IPS-20b (cell line): Measurements from ENCODE around the gene LRRC32.

Source experiments
- H3K27ac ChIP-seq: one replicate; pipeline ENCODE4 v1.5.1; 2013; ENCODE audit warnings: low read length
- H3K27me3 ChIP-seq: 2 replicates; pipeline ENCODE4 v1.6.1; 2013; ENCODE audit warnings: mild to moderate bottlenecking, low read length, inconsistent platforms; ENCODE audit not compliant: insufficient read depth
- H3K36me3 ChIP-seq: 2 replicates; pipeline ENCODE4 v1.6.1; 2013; ENCODE audit warnings: low read depth, mild to moderate bottlenecking, inconsistent platforms, low read length, moderate library complexity; ENCODE audit not compliant: insufficient read depth
- H3K4me1 ChIP-seq: 2 replicates; pipeline ENCODE4 v1.6.1; 2013; ENCODE audit warnings: mild to moderate bottlenecking, control low read depth, inconsistent platforms, low read length, moderate library complexity; ENCODE audit not compliant: insufficient read depth
- H3K4me3 ChIP-seq: 2 replicates; pipeline ENCODE4 v1.5.1; 2013; ENCODE audit warnings: mild to moderate bottlenecking, low read length, inconsistent platforms
- H3K9ac ChIP-seq: 2 replicates; pipeline ENCODE4 v1.6.1; 2013; ENCODE audit warnings: low read depth, mild to moderate bottlenecking, inconsistent platforms, low read length, moderate library complexity
- H3K9me3 ChIP-seq: 2 replicates; pipeline ENCODE4 v1.6.1; 2013; ENCODE audit warnings: mild to moderate bottlenecking, low read depth, low read length, inconsistent platforms; ENCODE audit not compliant: insufficient read depth

LRRC32 gene

DNA sequence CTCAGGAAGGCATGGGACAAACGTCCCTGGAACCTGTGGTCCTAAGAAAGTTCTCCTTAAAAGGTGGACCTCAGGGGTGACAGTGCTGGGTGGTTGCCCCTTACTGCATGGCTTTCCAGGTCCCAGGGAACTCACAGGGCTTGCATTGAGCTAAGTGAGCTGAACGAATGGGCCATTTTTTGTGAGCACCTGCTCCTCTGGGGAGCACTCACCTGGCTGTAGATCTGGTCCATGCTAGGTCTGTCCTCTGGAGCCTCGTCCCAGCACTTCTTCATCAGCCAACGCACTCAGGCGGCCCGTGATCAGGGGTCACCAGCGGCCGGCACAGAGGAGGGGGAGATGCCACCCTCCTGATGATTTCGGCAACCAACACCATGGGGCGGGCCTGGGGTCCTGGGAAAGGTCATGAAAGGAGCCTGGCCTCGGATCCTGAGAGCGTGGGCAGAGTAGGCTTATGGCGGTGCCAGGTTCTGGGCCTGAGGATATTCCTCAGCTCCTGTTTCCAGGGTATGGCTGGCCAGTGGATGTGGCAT, 36.8 kb upstream of the LRRC32 start:
- H3K9ac ChIP-seq = no peak overlapping the region
- no peak overlapping the region for H3K27ac ChIP-seq
- no peaks in the 10 kb centered on the region for H3K27me3 ChIP-seq
- H3K36me3 ChIP-seq = no peaks in the 10 kb centered on the region
- H3K4me1 ChIP-seq = peaks cover 12% of the 10 kb centered on the region; the same call in 1 of the 2 replicates
- H3K4me3 ChIP-seq = no peak overlapping the region
- H3K9me3 ChIP-seq = peaks cover 7% of the 10 kb centered on the region; the same call in 1 of the 2 replicates

DNA sequence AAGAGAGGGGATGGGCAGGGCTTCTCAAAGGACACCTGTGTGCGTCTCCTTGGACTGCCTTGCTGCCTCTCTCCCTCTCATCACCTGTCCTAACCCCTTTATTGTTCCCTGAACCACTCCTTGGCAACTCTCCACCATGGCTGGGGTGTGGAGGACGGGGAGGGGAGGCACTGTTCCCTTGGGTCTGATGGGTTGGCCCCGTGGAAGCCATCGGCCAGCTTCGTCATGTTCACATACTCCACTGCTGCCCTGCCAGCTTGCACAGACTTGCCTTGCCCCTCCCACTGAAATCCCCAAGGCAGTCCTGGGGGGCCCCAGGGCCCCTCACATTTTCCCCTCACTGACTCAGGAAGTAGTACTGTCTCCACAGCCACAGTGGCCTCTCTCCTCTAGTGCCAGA, 36.1 kb upstream of the LRRC32 start:
- no peaks in the 10 kb centered on the region for H3K27me3 ChIP-seq
- peaks cover 7% of the 10 kb centered on the region; the same call in 1 of the 2 replicates for H3K9me3 ChIP-seq
- H3K27ac ChIP-seq = no peak overlapping the region
- no peaks in the 10 kb centered on the region for H3K36me3 ChIP-seq
- no peak overlapping the region for H3K9ac ChIP-seq
- H3K4me3 ChIP-seq = no peak overlapping the region
- peaks cover 12% of the 10 kb centered on the region; the same call in 1 of the 2 replicates for H3K4me1 ChIP-seq

DNA sequence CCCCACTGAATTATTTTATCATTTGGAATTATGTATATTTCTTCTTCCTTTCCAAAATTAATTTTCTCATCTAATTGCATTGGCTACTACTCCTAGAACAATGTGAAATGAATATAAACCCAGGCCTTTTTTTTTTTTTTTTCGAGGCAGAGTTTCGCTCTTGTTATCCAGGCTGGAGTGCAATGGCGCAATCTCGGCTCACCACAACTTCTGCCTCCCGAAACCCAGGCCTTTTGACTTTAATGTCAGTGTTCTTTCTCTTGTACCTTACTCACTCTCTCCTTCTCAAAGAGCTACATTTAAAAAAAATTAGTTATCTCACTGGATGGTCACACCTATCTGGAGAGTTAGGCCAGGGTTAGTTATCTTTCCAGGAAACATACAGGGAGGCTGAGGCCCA, 35.3 kb upstream of the LRRC32 start:
- H3K27ac ChIP-seq = no peak overlapping the region
- no peaks in the 10 kb centered on the region for H3K27me3 ChIP-seq
- H3K4me3 ChIP-seq = no peak overlapping the region
- H3K36me3 ChIP-seq = no peaks in the 10 kb centered on the region
- no peak overlapping the region for H3K9ac ChIP-seq
- H3K9me3 ChIP-seq = peaks cover 7% of the 10 kb centered on the region; the same call in 1 of the 2 replicates
- H3K4me1 ChIP-seq = peaks cover 12% of the 10 kb centered on the region; the same call in 1 of the 2 replicates

DNA sequence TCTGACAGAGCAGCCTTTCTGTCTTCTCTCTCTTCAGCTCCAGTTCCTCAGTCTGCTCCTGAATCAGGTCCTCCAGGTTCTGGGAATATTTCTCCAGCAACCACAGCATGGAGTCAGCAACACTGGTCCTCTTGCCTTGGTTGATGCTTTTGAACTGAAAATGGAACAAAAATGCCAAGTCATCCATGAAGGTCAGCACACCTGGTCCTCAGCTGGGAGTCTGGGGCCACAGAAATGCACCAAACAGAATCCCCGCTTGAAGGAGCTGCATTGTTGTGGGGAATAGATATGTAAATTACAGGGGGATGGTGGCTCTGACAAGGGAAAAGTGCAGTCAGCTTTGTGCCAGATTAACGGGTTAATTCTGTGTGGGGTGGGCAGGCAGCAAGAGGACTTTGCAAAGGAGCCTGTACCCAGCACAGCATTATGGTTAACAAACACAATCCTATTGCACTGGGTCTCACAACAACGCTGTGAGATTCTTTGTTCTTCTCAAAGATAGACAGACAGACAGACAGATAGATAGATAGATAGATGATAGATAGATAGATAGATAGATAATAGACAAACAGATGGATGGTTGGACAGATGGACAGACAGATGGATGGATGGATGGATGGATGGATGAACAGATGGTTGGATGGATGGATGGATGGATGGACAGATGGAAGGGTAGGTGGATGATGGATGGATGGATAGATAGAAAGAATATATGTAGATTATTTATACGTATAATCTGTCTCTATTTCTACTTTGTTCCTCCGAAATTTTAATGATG, 33.8 kb upstream of the LRRC32 start:
- Histone ChIP-seq H3K36me3 (no peaks in the 10 kb centered on the region), H3K27ac (peak overlapping the region; percentile 91), H3K4me1 (peaks cover 12% of the 10 kb centered on the region; the same call in 1 of the 2 replicates), H3K27me3 (no peaks in the 10 kb centered on the region), H3K9ac (peak overlapping the region; percentile 54; the same call in 1 of the 2 replicates), H3K9me3 (peaks cover 7% of the 10 kb centered on the region; the same call in 1 of the 2 replicates), H3K4me3 (peak overlapping the region; percentile 33; the same call in 1 of the 2 replicates)

DNA sequence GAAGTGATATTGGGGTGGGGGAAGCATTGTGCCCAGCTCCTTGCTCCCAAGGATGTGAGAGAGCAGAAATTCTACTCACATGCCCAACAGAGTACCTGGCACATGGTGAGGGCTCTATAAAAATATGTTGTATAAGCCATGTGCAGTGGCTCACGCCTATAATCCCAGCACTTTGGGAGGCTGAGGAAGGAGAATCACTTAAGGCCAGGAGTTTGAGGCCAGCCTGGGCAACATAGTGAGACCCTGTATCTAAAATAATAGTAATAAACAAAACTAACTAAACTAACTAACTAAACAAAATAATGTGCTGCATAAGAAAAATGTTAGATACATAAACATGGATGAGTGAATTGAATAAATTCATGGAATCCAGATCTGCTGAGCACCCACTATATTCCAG, 33.2 kb upstream of the LRRC32 start:
- Histone ChIP-seq H3K27ac (peak overlapping the region; percentile 91), H3K27me3 (no peaks in the 10 kb centered on the region), H3K9me3 (peaks cover 7% of the 10 kb centered on the region; the same call in 1 of the 2 replicates), H3K36me3 (no peaks in the 10 kb centered on the region), H3K9ac (peak overlapping the region; percentile 54; the same call in 1 of the 2 replicates), H3K4me3 (peak overlapping the region; percentile 33; the same call in 1 of the 2 replicates), H3K4me1 (peaks cover 12% of the 10 kb centered on the region; the same call in 1 of the 2 replicates)

DNA sequence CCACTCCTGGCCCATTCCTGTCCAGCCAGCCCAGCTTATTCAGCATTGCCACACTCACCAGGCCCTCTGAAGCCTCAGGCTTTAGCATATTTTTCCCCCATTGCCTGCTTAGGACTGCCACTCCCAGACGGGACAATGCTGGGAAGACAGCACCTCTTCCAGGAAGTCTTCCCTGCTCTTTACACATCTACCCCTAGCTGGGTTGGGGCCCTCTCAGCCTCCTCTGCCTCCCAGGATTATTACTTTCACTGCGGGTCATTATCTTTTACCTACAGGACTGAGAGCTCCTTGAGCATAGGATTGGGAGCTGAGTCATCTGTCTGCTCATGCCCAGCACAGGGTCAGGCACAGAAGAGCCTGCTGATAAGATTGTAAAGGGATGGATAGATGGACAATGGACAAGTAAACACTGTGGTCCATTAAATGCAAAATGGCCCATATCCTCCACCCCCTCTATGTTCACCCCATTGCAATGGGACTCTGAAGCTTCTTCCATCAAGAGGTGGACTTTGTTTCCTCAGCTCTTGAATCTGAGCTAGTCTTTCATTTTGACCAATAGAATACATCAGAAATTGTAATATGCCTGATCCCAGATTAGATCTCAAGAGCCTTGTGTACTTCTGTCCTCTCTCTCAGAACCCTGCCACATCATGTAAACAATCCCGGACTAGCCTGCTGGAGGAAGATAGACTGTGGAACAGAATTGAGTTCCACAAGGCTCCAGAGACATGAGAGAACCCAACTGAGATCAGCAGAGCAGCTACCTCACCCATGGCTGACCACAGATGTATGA, 32.0 kb upstream of the LRRC32 start:
- Histone ChIP-seq H3K9ac (no peak overlapping the region), H3K4me3 (no peak overlapping the region), H3K36me3 (no peaks in the 10 kb centered on the region), H3K27me3 (no peaks in the 10 kb centered on the region), H3K27ac (no peak overlapping the region), H3K4me1 (peaks cover 12% of the 10 kb centered on the region; the same call in 1 of the 2 replicates), H3K9me3 (peaks cover 7% of the 10 kb centered on the region; the same call in 1 of the 2 replicates)

DNA sequence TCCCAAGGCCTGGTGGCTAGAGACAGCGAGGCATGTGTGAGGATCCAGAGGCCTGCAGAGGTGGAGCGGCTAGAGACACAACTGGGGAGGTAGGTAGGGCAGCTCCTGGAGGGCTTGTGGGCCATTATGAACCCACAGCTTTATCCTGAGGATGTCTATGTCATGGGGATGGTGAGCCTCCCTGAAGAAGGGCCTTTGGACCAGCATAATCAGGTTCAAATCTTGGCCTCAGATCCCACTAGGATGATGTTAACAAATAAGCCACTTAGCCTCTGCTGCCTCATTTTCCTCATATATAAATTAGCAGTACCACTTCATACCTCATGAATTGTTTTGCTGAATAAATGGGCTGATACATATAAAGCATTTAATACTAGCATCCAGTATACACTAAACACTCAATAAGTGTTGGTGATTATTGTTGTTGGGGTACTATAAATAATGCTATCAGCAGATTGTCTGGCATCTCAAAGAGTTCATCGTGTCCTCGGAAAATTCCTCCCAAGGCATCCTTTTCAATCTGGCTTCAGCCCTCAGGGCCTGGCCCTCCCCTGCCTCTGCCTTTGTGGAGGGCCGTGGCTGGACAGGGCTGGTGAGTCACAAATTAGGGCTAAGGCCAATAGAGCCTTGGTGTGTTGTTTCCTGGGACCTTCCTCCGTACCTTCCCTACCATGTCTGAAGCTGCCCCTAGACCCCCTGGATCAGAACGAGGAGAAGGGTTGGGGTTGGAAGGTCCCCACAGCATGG, 30.9 kb upstream of the LRRC32 start:
- H3K27me3 ChIP-seq = no peaks in the 10 kb centered on the region
- no peak overlapping the region for H3K27ac ChIP-seq
- peaks cover 7% of the 10 kb centered on the region; the same call in 1 of the 2 replicates for H3K9me3 ChIP-seq
- no peak overlapping the region for H3K4me3 ChIP-seq
- H3K4me1 ChIP-seq = peaks cover 12% of the 10 kb centered on the region; the same call in 1 of the 2 replicates
- H3K9ac ChIP-seq = no peak overlapping the region
- H3K36me3 ChIP-seq = no peaks in the 10 kb centered on the region

DNA sequence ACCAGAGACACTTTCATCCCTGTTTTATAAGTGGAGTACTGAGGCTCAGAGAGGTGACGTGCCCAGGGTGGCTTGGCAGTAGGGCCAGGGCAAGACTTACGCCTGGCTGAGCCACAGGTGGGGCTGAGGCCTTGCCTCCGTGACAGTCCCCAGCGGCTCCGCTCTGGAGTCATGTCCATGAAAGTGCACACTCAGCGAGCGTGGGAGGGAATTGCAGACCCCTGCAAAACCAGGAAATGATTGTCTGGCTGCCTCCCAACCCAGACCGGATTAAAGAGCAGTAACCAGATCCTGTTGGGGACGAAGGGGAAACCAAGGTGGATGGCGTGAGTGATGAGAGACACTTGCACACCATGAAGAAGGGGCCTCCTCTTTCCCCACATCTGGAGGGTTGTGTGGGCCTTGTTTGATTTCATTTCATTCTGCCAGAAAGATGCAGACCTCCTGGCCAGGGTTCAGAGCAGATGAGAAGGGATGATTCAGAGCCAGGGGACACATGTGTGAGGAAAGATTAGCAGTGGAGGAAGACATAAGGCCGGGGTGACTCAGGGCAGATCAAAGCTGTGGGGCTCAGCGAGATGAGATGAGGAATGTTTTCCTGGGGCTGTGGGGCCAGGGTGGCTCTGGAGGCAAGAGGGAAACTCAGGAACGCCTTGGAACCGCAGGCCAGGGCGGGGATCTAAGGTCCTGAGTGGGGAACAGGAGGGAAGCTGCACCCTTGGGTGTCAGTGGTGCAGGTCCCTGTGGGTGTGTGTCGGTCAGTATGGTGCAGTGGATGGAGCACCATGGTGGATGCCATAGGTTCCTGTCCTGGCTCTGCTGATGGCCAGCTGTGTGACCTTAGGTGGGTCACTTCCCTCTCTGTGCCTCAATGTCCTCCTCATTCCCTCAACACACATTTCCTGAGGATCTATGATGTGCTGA, 29.9 kb upstream of the LRRC32 start:
- H3K4me3 ChIP-seq = no peak overlapping the region
- peaks cover 3% of the 10 kb centered on the region; the same call in 1 of the 2 replicates for H3K9me3 ChIP-seq
- H3K9ac ChIP-seq = no peak overlapping the region
- no peaks in the 10 kb centered on the region for H3K27me3 ChIP-seq
- H3K27ac ChIP-seq = no peak overlapping the region
- peaks cover 12% of the 10 kb centered on the region; the same call in 1 of the 2 replicates for H3K4me1 ChIP-seq
- no peaks in the 10 kb centered on the region for H3K36me3 ChIP-seq

- H3K27me3 ChIP-seq = no peaks in the 10 kb centered on the region
- no peaks in the 10 kb centered on the region for H3K36me3 ChIP-seq
- H3K4me3 ChIP-seq = no peak overlapping the region
- no peak overlapping the region for H3K9ac ChIP-seq
- H3K4me1 ChIP-seq = peaks cover 8% of the 10 kb centered on the region; the same call in 1 of the 2 replicates
- no peak overlapping the region for H3K27ac ChIP-seq
- no peaks in the 10 kb centered on the region for H3K9me3 ChIP-seq
Measured at GRCh38 chr11:76699451-76700091, 29.0 kb upstream of the LRRC32 start.
